Panc1 (cell line): ENCODE data around the gene RBL1.

Experiments
- CTCF ChIP-seq: fragments of 450-650 bp; IDR thresholded peaks from 2 replicates; pipeline ENCODE4 v1.5.1; 2017; ENCODE audit warnings: mild to moderate bottlenecking
- POLR2AphosphoS5 ChIP-seq: IDR thresholded peaks from 2 replicates; pipeline ENCODE4 v1.6.1; 2012; ENCODE audit warnings: mild to moderate bottlenecking, low read depth, low read length, moderate library complexity
- REST ChIP-seq, 2 experiments: IDR thresholded peaks; 2 replicates each; pipeline ENCODE4 v1.6.1; 2011 to 2012; ENCODE audit warnings: low read depth in 2 of 2, control low read depth in 1 of 2, low read length in 1 of 2, mild to moderate bottlenecking in 1 of 2, moderate library complexity in 1 of 2; ENCODE audit not compliant: insufficient read depth in 1 of 2

- no peak for TF ChIP-seq REST (IDR thresholded peaks at IDR 0.05; ENCODE audit: insufficient read depth in 1 of 2, low read depth in 2 of 2, low read length in 1 of 2)
- no peak for TF ChIP-seq POLR2AphosphoS5
- TF ChIP-seq CTCF, result no peak
These were observed 18.8 kb downstream of the RBL1 start for GRCh38 chr20:37077009-37077408.
